GM12873 (cell line): Measurements from ENCODE around the gene SGF29.

Experiments
- TF ChIP-seq, protein P1 (sequence below): IDR thresholded peaks from 2 replicates; pipeline ENCODE4 v1.5.1; 2012; ENCODE audit warnings: low read depth, mild to moderate bottlenecking, moderate library complexity, low read length, control low read depth; ENCODE audit not compliant: insufficient read depth; ENCODE audit errors: missing control alignments

The SGF29 gene

DNA sequence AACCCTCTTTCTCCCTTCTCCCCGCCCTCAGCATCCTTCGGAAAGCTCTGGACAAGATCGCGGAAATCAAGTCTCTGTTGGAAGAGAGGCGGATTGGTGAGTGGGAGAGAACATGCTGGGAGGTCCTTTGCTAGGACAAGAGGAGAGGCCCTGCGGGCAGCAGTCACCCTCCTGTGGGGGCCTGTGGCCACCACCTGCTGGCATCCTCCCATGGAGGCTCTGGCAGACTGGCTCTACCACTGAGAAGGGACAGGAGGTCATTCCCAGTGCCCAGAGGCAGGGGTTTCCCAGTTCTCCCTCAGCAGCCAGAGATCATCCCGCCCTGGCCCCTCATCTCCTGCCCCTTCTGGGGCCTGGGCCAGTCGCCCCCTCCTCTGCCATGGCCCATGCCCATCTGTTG is 35.3 kb downstream of the SGF29 start:
- TF ChIP-seq, protein P1, sequence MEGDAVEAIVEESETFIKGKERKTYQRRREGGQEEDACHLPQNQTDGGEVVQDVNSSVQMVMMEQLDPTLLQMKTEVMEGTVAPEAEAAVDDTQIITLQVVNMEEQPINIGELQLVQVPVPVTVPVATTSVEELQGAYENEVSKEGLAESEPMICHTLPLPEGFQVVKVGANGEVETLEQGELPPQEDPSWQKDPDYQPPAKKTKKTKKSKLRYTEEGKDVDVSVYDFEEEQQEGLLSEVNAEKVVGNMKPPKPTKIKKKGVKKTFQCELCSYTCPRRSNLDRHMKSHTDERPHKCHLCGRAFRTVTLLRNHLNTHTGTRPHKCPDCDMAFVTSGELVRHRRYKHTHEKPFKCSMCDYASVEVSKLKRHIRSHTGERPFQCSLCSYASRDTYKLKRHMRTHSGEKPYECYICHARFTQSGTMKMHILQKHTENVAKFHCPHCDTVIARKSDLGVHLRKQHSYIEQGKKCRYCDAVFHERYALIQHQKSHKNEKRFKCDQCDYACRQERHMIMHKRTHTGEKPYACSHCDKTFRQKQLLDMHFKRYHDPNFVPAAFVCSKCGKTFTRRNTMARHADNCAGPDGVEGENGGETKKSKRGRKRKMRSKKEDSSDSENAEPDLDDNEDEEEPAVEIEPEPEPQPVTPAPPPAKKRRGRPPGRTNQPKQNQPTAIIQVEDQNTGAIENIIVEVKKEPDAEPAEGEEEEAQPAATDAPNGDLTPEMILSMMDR: no peak

DNA sequence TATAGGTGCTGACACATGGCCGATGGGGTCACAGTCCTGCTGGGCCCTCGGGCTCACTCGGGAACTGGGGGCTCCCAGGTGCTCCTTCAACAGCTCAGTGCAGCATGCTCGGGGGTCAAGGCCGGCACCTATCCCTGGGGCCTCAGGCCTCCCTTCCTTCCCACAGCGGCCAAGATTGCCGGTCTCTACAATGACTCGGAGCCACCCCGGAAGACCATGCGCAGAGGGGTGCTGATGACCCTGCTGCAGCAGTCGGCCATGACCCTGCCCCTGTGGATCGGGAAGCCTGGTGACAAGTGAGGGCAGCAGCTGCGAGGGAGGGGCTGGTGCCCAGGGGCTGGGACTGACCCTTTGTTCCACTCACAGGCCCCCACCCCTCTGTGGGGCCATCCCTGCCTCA is 36.2 kb downstream of the SGF29 start:
- TF ChIP-seq, protein P1: no peak

DNA sequence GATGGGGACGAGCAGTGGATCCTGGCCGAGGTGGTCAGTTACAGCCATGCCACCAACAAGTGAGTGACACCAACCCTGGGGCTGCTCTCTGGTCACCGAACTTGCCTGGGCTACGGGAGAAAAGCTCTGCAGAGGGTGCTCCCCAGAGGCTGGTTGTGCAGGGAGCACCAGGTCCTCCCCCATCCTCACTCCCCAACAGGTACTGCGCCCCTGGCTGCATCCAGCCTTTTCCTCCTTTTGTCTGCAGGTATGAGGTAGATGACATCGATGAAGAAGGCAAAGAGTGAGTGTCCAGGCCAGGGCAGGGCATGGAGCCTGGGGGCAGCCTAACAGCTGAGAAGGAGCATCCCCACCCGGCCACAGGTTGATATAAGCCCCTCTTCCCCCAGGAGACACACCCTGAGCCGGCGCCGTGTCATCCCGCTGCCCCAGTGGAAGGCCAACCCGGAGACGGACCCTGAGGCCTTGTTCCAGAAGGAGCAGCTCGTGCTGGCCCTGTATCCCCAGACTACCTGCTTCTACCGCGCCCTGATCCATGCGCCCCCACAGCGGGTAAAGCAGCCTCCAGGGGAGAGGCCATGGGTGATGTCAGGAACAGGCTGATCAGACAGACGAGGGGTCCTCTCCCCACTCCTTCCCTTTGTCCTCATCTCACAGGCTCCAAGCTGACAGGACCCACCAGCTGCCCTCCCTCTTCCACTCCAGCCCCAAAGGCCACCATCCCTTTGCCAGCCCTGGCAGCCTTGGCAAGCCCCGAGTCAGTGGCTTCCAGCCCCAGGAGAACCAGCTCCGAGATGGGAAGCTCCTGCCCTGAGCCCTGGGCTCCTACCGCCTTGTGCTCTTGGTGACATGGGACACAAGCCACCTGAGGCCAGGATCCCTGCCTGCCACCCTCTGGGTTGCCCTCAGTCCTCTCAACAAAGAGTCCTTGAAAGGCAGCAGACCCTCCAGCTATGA is 36.9 kb downstream of the SGF29 start:
- TF ChIP-seq, protein P1: no peak

DNA sequence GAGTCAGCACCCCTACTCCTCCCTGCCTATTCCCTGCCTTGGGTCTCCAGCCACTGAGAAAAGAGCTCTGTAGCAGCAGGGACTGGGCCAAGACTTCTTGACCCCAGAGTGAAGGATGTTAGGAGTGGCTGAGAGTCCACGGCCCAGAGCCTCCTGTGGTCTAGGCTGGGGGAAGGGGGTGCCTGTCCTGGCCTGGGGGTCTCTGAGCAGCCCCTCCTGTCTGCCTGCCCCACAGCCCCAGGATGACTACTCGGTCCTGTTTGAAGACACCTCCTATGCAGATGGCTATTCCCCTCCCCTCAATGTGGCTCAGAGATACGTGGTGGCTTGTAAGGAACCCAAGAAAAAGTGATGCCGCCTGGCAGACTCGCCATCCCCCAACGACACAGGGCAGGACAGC is 37.6 kb downstream of the SGF29 start:
- TF ChIP-seq, protein P1: no peak

DNA sequence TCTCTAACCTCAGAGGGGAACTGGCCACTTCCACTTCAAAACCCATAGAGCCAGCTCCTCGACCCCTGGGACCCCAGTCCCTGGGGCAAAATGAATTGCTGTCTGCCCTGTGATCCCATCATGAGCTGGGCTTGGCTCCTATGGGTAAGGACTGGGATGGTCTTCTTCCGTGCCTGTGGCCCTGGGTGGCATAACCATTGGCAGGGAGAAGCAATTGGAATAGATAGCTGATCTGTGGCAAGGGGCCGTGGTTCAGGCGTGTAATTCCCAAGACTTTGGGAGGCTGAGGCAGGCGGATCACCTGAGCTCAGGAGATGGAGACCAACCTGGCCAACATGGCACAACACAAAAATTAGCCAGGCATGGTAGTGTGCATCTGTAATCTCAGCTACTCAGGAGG is 38.8 kb downstream of the SGF29 start:
- TF ChIP-seq, protein P1: no peak

DNA sequence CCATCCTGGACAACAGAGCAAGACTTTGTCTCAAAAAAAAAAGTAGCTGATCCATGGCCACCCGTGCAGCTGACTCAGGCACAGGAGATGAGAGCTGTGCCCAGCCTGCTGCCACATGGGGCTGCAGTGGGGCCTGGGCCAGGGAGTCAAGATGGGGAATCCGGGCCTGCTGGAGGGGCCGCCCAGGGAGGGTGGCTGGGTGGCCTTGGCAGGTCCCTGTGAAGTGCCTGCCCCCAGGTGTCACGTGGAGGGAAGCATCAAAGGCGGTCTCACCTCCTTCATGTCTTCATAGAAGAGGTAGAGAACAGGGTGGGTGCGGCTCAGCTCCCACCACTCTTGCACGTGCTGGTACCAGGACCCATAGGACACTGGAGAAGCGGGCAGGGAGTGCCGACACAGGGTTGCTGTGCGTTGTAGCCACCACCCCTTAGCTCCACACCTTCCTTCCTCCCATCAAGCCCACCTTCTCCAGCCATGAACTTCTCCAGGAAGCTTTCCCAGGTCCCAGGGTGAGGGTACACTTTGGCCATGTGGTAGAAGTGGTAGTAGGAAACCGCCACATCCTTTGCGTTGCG is 39.3 kb downstream of the SGF29 start:
- TF ChIP-seq, protein P1: no peak

DNA sequence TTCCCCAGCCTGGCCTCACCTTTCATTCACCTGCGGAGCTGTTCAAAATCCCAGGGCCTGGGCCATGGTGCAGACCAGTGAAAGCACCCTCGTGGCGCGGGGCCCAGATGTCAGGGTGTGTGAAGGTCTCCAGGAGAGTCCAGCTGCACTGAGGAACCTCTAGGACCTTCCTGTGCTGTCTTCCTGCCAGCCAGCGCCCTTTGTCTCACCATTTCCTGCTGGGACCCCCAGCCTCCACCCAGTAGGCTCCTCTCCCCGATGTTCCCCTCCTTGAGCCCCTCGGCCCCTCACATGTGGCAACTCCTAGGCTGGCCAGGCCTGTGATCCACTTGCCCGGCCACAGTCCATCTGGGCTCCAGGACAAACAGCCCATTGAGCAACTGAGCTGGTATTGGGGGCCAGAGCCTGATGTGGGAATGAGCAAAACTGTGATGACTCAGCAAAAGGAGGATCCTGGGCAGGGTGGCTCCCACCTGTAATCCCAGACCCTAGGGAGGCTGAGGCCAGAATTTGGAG is 42.5 kb downstream of the SGF29 start:
- TF ChIP-seq, protein P1: no peak
